NT2/D1 (cell line): ENCODE measurements around the gene NF1.

Experiments used
- SUZ12 ChIP-seq: IDR thresholded peaks from 2 replicates; pipeline ENCODE4 v1.6.1; 2011; ENCODE audit not compliant: insufficient read length, insufficient read depth; ENCODE audit errors: extremely low read depth
- YY1 ChIP-seq: IDR thresholded peaks from 2 replicates; pipeline ENCODE4 v1.6.1; 2011; ENCODE audit not compliant: insufficient read length, insufficient read depth
- ZNF274 ChIP-seq: IDR thresholded peaks from 2 replicates; pipeline ENCODE4 v1.6.1; 2011; ENCODE audit warnings: mild to moderate bottlenecking, low read depth, low read length

- no peak for TF ChIP-seq ZNF274
- TF ChIP-seq YY1 = no peak
- TF ChIP-seq SUZ12 = no peak
Observed at GRCh38 chr17:31296142-31296541, 201.4 kb downstream of the NF1 start.
